HepG2 (cell line): Measurements from ENCODE around the gene HTRA2. TPM values are rescaled to one million over a fixed set of nuclear protein-coding genes. Genes with fewer than 3 reads are reported as not detected.
A peak's percentile ranks its signal among the peaks of the same experiment; 100 is the strongest.

Source experiments
- EHMT2 ChIP-seq: fragments of 200-600 bp; sonication (generic); IDR thresholded peaks from 2 replicates; pipeline ENCODE4 v1.7.0; 2017; ENCODE audit warnings: antibody characterized with exemption, low read depth, low read length, borderline replicate concordance
- GTF3A ChIP-seq: sonication (generic); formaldehyde crosslinking; conservative IDR thresholded peaks from 2 replicates; pipeline ENCODE4 v1.4.0; 2020; ENCODE audit warnings: mild to moderate bottlenecking, missing genetic modification reagents
- HOXA3 ChIP-seq: sonication (generic); formaldehyde crosslinking; IDR thresholded peaks from 2 replicates; pipeline ENCODE4 v1.5.0; 2020; ENCODE audit warnings: missing genetic modification reagents
- KDM2A ChIP-seq: sonication (generic); formaldehyde crosslinking; IDR thresholded peaks from 2 replicates; pipeline ENCODE4 v1.4.0; 2020; ENCODE audit warnings: low read depth, missing genetic modification reagents, borderline replicate concordance
- MYNN ChIP-seq: sonication (generic); formaldehyde crosslinking; IDR thresholded peaks from 2 replicates; pipeline ENCODE4 v1.4.0; 2020; ENCODE audit warnings: mild to moderate bottlenecking, low read depth, missing genetic modification reagents
- RELA ChIP-seq: sonication (generic); formaldehyde crosslinking; IDR thresholded peaks from 2 replicates; pipeline ENCODE4 v1.4.0; 2020; ENCODE audit warnings: missing genetic modification reagents
- ZBTB21 ChIP-seq: sonication (generic); formaldehyde crosslinking; IDR thresholded peaks from 2 replicates; pipeline ENCODE4 v1.4.0; 2020; ENCODE audit warnings: missing genetic modification reagents
- ZEB1 ChIP-seq: IDR thresholded peaks from 2 replicates; pipeline ENCODE4 v1.6.1; 2012; ENCODE audit warnings: mild to moderate bottlenecking, low read depth, inconsistent platforms; ENCODE audit not compliant: insufficient replicate concordance
- ZNF510 ChIP-seq: sonication (generic); formaldehyde crosslinking; IDR thresholded peaks from 2 replicates; pipeline ENCODE4 v1.4.0; 2020; ENCODE audit warnings: low read depth, mild to moderate bottlenecking, missing genetic modification reagents
- ZNF766 ChIP-seq: sonication (generic); formaldehyde crosslinking; IDR thresholded peaks from 2 replicates; pipeline ENCODE4 v1.5.0; 2020; ENCODE audit warnings: missing genetic modification reagents, borderline replicate concordance
- ZNF782 ChIP-seq: sonication (generic); formaldehyde crosslinking; IDR thresholded peaks from 2 replicates; pipeline ENCODE4 v1.4.0; 2020; ENCODE audit warnings: missing genetic modification reagents, mild to moderate bottlenecking, borderline replicate concordance
- ZNF883 ChIP-seq: sonication (generic); formaldehyde crosslinking; IDR thresholded peaks from 2 replicates; pipeline ENCODE4 v1.5.1; 2020; ENCODE audit warnings: mild to moderate bottlenecking, missing genetic modification reagents; ENCODE audit errors: not compliant biosample characterization
- ZSCAN25 ChIP-seq: sonication (generic); formaldehyde crosslinking; IDR thresholded peaks from 2 replicates; pipeline ENCODE4 v1.8.0; 2022; ENCODE audit warnings: mild to moderate bottlenecking, missing genetic modification reagents
- ZSCAN31 ChIP-seq: sonication (generic); formaldehyde crosslinking; IDR thresholded peaks from 2 replicates; pipeline ENCODE4 v1.5.0; 2020; ENCODE audit warnings: low read depth, mild to moderate bottlenecking, missing genetic modification reagents
- polyA plus RNA-seq, 8 experiments: library from polyadenylated mRNA; depleted of rRNA in 3 of 8; stranded (reverse) in 7 of 8; unstranded in 1 of 8; fragments of >200 nt; fragmentation: Illumina TruSeq in 4 of 8; extraction: Trizol in 4 of 8; gene quantifications; 2 replicates each; pipeline versions ENCODE4 v1.2.1 to v1.2.3, GENCODE V29; 2011 to 2016; ENCODE audit warnings: low read depth in 4 of 8, missing spikeins in 1 of 8, mixed read lengths in 1 of 8; ENCODE audit not compliant: insufficient read depth in 1 of 8
- total RNA-seq, 5 experiments: library from RNA; depleted of rRNA; stranded (reverse); fragments of >200 nt; fragmentation: Illumina TruSeq; extraction: Trizol; gene quantifications; 2 replicates each; pipeline ENCODE4 v1.2.3, GENCODE V29; 2016; ENCODE audit warnings: low read depth in 1 of 5
- TF ChIP-seq, protein P1 (sequence below): sonication (generic); formaldehyde crosslinking; IDR thresholded peaks from 2 replicates; pipeline ENCODE4 v1.4.0; 2020; ENCODE audit warnings: mild to moderate bottlenecking, missing genetic modification reagents
- TF ChIP-seq, protein P2 (sequence below): IDR thresholded peaks from 2 replicates; pipeline ENCODE4 v1.6.1; 2012; ENCODE audit warnings: low read depth, low read length, improper control_type of control experiment
- TF ChIP-seq, protein P3 (sequence below): sonication (generic); formaldehyde crosslinking; IDR thresholded peaks from 2 replicates; pipeline ENCODE4 v1.4.0; 2020; ENCODE audit warnings: missing genetic modification reagents
- TF ChIP-seq, protein P4 (sequence below): sonication (generic); formaldehyde crosslinking; IDR thresholded peaks from 2 replicates; pipeline ENCODE4 v1.4.0; 2020; ENCODE audit warnings: missing genetic modification reagents, mild to moderate bottlenecking, borderline replicate concordance
- TF ChIP-seq, protein P5 (sequence below): sonication (generic); formaldehyde crosslinking; IDR thresholded peaks from 2 replicates; pipeline ENCODE4 v1.5.0; 2020; ENCODE audit warnings: missing genetic modification reagents

Gene HTRA2
- total and polyA plus RNA-seq, 2 of the 13 experiments (the other 11 are each of a cell fraction or from before 2014, with no cell fraction given), result 47.7 to 50.3 TPM

DNA sequence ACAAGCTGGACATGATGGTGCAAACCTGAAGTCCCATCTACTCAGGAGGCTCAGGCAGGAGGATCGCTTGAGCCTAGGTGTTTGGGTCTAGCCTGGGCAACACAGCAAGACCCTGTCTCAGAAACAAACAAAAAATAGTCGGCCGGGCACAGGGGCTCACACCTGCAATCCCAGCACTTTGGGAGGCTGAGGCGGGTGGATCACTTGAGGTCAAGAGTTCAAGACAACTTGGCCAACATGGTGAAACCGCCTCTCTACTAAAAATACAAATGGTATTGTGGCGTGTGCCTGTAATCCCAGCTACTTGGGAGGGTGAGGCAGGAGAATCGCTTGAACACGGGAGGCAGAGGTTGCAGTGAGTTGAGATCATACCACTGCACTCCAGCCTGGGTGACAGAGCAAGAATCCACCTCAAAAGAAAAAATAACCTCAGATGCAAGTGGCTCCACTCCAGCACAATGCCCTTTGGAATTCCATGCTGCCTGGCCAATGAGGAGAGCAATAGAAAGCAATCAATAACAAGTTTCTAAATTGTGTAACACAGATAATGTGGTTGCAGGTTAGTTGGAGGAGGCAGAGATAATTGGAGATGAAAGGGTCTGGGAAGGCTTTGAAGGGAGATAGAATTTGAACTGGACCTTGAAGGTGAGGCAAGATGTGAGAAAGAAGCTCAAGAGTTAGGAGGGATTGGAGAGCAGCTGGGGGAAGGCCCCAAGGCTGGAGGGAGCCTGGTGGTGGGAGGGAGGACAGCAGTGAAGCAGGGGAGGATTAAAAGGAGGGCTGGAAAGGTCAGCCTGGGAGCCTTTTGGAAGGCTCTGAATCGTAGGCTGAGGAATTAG is 40.9 kb upstream of the HTRA2 start (continued):
- TF ChIP-seq, protein P1, sequence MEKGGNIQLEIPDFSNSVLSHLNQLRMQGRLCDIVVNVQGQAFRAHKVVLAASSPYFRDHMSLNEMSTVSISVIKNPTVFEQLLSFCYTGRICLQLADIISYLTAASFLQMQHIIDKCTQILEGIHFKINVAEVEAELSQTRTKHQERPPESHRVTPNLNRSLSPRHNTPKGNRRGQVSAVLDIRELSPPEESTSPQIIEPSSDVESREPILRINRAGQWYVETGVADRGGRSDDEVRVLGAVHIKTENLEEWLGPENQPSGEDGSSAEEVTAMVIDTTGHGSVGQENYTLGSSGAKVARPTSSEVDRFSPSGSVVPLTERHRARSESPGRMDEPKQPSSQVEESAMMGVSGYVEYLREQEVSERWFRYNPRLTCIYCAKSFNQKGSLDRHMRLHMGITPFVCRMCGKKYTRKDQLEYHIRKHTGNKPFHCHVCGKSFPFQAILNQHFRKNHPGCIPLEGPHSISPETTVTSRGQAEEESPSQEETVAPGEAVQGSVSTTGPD (CRISPR knock-in tag), result no peak
- TF ChIP-seq, protein P2, sequence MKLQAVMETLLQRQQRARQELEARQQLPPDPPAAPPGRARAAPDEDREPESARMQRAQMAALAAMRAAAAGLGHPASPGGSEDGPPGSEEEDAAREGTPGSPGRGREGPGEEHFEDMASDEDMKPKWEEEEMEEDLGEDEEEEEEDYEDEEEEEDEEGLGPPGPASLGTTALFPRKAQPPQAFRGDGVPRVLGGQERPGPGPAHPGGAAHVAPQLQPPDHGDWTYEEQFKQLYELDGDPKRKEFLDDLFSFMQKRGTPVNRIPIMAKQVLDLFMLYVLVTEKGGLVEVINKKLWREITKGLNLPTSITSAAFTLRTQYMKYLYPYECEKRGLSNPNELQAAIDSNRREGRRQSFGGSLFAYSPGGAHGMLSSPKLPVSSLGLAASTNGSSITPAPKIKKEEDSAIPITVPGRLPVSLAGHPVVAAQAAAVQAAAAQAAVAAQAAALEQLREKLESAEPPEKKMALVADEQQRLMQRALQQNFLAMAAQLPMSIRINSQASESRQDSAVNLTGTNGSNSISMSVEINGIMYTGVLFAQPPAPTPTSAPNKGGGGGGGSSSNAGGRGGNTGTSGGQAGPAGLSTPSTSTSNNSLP, result peak; percentile 77
- TF ChIP-seq ZSCAN31 (CRISPR knock-in tag) (peak; percentile 61; the same call in 1 of the 2 replicates), MYNN (CRISPR knock-in tag) (0 out of 2 replicates have a peak, but pooled peaks have one; percentile 14), ZNF766 (CRISPR knock-in tag) (no peak; the same call in 1 of the 2 replicates), EHMT2 (peak; percentile 73; the same call in 1 of the 2 replicates), GTF3A (CRISPR knock-in tag) (no peak), ZNF510 (CRISPR knock-in tag) (no peak), ZBTB21 (CRISPR knock-in tag) (no peak; the same call in 1 of the 2 replicates), ZSCAN25 (CRISPR knock-in tag) (peak; percentile 79), RELA (CRISPR knock-in tag) (no peak), ZNF883 (CRISPR knock-in tag) (peak; percentile 51), ZEB1 (peak; percentile 82), KDM2A (CRISPR knock-in tag) (no peak), ZNF782 (CRISPR knock-in tag) (peak; percentile 60; the same call in 1 of the 2 replicates), HOXA3 (CRISPR knock-in tag) (peak; percentile 69)
- TF ChIP-seq, protein P3, sequence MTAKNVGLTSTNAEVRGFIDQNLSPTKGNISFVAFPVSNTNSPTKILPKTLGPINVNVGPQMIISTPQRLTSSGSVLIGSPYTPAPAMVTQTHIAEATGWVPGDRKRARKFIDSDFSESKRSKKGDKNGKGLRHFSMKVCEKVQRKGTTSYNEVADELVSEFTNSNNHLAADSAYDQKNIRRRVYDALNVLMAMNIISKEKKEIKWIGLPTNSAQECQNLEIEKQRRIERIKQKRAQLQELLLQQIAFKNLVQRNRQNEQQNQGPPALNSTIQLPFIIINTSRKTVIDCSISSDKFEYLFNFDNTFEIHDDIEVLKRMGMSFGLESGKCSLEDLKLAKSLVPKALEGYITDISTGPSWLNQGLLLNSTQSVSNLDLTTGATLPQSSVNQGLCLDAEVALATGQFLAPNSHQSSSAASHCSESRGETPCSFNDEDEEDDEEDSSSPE (CRISPR knock-in tag), result peak; percentile 37; the same call in 1 of the 2 replicates
- TF ChIP-seq, protein P4, sequence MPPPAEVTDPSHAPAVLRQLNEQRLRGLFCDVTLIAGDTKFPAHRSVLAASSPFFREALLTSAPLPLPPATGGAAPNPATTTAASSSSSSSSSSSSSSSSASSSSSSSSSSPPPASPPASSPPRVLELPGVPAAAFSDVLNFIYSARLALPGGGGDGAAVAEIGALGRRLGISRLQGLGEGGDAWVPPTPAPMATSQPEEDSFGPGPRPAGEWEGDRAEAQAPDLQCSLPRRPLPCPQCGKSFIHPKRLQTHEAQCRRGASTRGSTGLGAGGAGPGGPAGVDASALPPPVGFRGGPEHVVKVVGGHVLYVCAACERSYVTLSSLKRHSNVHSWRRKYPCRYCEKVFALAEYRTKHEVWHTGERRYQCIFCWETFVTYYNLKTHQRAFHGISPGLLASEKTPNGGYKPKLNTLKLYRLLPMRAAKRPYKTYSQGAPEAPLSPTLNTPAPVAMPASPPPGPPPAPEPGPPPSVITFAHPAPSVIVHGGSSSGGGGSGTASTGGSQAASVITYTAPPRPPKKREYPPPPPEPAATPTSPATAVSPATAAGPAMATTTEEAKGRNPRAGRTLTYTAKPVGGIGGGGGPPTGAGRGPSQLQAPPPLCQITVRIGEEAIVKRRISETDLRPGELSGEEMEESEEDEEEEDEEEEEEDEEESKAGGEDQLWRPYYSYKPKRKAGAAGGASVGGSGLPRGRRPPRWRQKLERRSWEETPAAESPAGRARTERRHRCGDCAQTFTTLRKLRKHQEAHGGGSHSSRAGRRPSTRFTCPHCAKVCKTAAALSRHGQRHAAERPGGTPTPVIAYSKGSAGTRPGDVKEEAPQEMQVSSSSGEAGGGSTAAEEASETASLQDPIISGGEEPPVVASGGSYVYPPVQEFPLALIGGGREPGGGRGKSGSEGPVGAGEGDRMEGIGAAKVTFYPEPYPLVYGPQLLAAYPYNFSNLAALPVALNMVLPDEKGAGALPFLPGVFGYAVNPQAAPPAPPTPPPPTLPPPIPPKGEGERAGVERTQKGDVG (CRISPR knock-in tag), result no peak
- TF ChIP-seq, protein P5, sequence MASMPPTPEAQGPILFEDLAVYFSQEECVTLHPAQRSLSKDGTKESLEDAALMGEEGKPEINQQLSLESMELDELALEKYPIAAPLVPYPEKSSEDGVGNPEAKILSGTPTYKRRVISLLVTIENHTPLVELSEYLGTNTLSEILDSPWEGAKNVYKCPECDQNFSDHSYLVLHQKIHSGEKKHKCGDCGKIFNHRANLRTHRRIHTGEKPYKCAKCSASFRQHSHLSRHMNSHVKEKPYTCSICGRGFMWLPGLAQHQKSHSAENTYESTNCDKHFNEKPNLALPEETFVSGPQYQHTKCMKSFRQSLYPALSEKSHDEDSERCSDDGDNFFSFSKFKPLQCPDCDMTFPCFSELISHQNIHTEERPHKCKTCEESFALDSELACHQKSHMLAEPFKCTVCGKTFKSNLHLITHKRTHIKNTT (CRISPR knock-in tag), result no peak
